Thoracic aorta endothelial cell (primary cell): ENCODE measurements around the gene SH2D1B. TPM values are rescaled to one million over a fixed set of nuclear protein-coding genes. Genes with fewer than 3 reads are reported as not detected.

ENCODE experiments used
- total RNA-seq: library from RNA; depleted of rRNA; stranded (reverse); fragments of >200 nt; gene quantifications from 2 replicates; pipeline ENCODE4 v1.2.3, GENCODE V29; 2012

The SH2D1B gene
- total RNA-seq: 0.07 TPM in 1 of 2 replicates, not detected in the other

GRCh38 chr1:162412002-162412401 is at the start of gene SH2D1B:
TSS of gene SH2D1B (minus strand) at chr1:162412136. CDS start at chr1:162412016, 120 bp downstream.

GRCh38 chr1:162381383-162381782 is 30.6 kb downstream of the SH2D1B start, which contains the start of gene C1orf226:
TSS of gene C1orf226 (plus strand) at chr1:162381728. CDS start at chr1:162381902, 174 bp downstream.

GRCh38 chr1:162376691-162377090 is 35.2 kb downstream of the SH2D1B start, which contains the start of gene SPATA46:
TSS of gene SPATA46 (minus strand) at chr1:162376854. CDS start at chr1:162376790, 64 bp downstream.

Other genes with a start within 250 kb of the SH2D1B start
- gene SPATA46, start 35.3 kb downstream of the SH2D1B start, total RNA-seq: not detected in 2 replicates
- gene C1orf226, start 30.4 kb downstream of the SH2D1B start, total RNA-seq: 3.4 and 3.7 TPM in 2 replicates
- gene UHMK1, start 85.7 kb upstream of the SH2D1B start, total RNA-seq: 118 and 126 TPM in 2 replicates
- gene UAP1, start 149.6 kb upstream of the SH2D1B start, total RNA-seq: 185 and 237 TPM in 2 replicates
- gene DDR2, start 220.3 kb upstream of the SH2D1B start, total RNA-seq: 65.0 and 66.8 TPM in 2 replicates